HG02840 (cell line): Measurements from ENCODE around the gene CD55.

Experiments used
- ATAC-seq: cut with Tn5 transposase; IDR thresholded peaks from one replicate; pipeline ENCODE4 v1.9.1; 2021; ENCODE audit warnings: mild to moderate bottlenecking, moderate library complexity, moderate number of reproducible peaks; ENCODE audit not compliant: unreplicated experiment, low FRiP score

Gene CD55

GRCh38 chr1:207352554-207352953 is 31.1 kb downstream of the CD55 start:
- ATAC-seq: no peak

GRCh38 chr1:207355060-207355459 is 33.6 kb downstream of the CD55 start:
- ATAC-seq: no peak

- no peak for ATAC-seq
Observed at GRCh38 chr1:207355513-207356295, 34.2 kb downstream of the CD55 start.

GRCh38 chr1:207361029-207361428 is 39.6 kb downstream of the CD55 start:
- ATAC-seq: no peak

GRCh38 chr1:207361889-207362288 is 40.4 kb downstream of the CD55 start:
- ATAC-seq: no peak

- ATAC-seq: no peak
Observed at GRCh38 chr1:207362962-207363860, 41.7 kb downstream of the CD55 start.

GRCh38 chr1:207363871-207364270 is 42.4 kb downstream of the CD55 start:
- no peak for ATAC-seq

GRCh38 chr1:207364614-207365013 is 43.1 kb downstream of the CD55 start:
- ATAC-seq: no peak

- ATAC-seq: no peak
Observed at GRCh38 chr1:207365063-207365462, 43.6 kb downstream of the CD55 start.

GRCh38 chr1:207366022-207366421 is 44.5 kb downstream of the CD55 start:
- no peak for ATAC-seq

- ATAC-seq: no peak
Observed at GRCh38 chr1:207388721-207389120, 67.2 kb downstream of the CD55 start.

- ATAC-seq: no peak
Observed at GRCh38 chr1:207389728-207390464, 68.4 kb downstream of the CD55 start.

GRCh38 chr1:207393610-207394009 is 72.1 kb downstream of the CD55 start:
- ATAC-seq: no peak

- ATAC-seq: no peak
Observed at GRCh38 chr1:207396168-207396746, 74.8 kb downstream of the CD55 start.

- no peak for ATAC-seq
Observed at GRCh38 chr1:207397525-207397926, 76.0 kb downstream of the CD55 start.

- ATAC-seq: no peak
Observed at GRCh38 chr1:207398986-207399385, 77.5 kb downstream of the CD55 start.

GRCh38 chr1:207401578-207401977 is 80.1 kb downstream of the CD55 start:
- ATAC-seq: no peak

GRCh38 chr1:207402744-207403143 is 81.3 kb downstream of the CD55 start:
- no peak for ATAC-seq

GRCh38 chr1:207404849-207405525 is 83.5 kb downstream of the CD55 start:
- ATAC-seq: no peak

GRCh38 chr1:207405814-207406213 is 84.3 kb downstream of the CD55 start:
- ATAC-seq: no peak
